ENCODE results near the gene MAP3K14.
"Not testable (repeated sequence)": the region's sequence is repeated elsewhere in the genome, so short reads cannot be mapped to it uniquely, and the experiment has no call there.

Gene MAP3K14

DNA sequence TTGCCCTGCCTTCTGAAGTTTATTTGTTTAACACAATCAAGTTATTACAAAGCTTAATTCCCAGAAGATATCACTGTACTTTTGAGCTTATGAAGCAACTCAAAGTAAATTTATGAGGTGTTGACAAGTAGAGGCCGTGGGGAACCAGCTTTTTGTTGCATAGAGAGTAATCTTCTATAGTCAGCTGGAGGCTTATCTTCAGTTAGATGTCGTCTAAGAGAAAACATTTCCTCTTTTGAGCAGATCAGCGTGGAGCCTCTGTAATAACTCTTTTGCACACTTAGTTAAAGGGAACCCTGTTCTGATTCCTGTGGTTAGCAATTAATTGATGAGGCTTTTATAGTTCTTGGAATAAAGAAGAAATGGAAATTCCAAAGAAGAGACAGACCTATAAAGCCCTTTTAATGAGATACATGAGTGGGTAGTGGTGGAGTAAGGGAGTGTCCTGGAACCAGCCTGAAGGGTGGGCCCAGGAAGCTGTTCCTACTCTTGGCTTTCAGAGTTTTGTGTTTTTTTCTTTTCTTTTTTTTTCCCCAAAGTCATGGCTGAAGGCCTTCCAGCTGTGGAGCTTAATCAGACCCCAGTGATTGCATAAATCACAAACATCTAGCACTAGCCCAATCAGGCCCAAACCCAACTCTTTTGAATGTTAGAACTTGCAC lies 28.9 kb upstream of the MAP3K14 start:
- TF ChIP-seq, protein P1, sequence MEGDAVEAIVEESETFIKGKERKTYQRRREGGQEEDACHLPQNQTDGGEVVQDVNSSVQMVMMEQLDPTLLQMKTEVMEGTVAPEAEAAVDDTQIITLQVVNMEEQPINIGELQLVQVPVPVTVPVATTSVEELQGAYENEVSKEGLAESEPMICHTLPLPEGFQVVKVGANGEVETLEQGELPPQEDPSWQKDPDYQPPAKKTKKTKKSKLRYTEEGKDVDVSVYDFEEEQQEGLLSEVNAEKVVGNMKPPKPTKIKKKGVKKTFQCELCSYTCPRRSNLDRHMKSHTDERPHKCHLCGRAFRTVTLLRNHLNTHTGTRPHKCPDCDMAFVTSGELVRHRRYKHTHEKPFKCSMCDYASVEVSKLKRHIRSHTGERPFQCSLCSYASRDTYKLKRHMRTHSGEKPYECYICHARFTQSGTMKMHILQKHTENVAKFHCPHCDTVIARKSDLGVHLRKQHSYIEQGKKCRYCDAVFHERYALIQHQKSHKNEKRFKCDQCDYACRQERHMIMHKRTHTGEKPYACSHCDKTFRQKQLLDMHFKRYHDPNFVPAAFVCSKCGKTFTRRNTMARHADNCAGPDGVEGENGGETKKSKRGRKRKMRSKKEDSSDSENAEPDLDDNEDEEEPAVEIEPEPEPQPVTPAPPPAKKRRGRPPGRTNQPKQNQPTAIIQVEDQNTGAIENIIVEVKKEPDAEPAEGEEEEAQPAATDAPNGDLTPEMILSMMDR (IDR thresholded peaks at IDR 0.05; ENCODE audit: low read depth, low read length, missing control alignments) = no peak
- DNase-seq (ENCODE audit: extremely low read depth, low read depth) = peak; percentile 59
- no peak overlapping the region for H3K4me3 ChIP-seq (replicated peaks; ENCODE audit: low read depth, low read length)

DNA sequence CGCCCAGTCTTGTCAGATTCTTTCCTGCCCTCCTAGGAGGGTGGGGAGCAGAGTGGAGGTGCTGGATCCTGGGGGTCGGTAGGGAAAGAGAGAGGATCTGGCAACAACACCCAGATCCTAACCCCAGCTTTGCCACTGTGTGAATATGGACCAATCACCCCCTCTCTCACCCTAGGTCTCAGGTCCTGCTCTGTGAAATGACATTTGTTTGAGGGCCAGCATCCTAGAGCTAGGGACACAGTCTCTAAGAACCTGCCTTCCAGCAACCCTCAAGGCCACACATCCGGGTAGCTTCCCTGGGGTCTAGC lies 28.4 kb upstream of the MAP3K14 start:
- TF ChIP-seq, protein P1 (IDR thresholded peaks at IDR 0.05; ENCODE audit: low read depth, low read length, missing control alignments) = no peak
- DNase-seq (ENCODE audit: extremely low read depth, low read depth) = no peak
- H3K4me3 ChIP-seq (replicated peaks; ENCODE audit: low read depth, low read length) = no peak overlapping the region

DNA sequence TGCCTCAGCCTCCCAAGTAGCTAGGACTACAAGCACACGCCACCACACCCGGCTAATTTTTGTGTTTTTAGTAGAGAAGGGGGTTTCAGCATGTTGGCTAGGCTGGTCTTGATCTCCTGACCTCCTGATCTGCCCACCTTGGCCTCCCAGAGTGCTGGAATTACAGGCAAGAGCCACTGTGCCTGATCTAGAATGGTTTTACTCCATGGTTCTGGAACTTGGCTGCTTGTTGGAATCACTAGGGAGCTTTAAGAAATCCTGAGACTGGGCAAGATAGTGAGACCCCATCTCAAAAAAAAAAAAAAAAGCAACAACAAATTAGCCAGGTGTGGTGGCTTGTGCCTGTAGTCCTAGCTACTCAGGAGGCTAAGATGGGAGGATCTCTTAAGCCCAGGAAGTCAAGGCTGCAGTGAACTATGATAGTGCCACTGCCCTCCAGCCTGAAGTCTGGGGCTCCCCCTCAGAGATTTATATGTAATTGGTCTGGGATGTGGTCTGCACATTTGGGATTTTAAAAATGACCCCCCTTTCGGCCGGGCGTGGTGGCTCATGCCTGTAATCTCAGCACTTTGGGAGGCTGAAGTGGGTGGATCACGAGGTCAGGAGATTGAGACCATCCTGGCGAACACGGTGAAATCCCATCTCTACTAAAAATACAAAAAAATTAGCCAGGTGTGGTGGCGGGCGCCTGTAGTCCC lies 27.3 kb upstream of the MAP3K14 start:
- not testable (repeated sequence) for DNase-seq (ENCODE audit: extremely low read depth, low read depth); H3K4me3 ChIP-seq (replicated peaks; ENCODE audit: low read depth, low read length)

DNA sequence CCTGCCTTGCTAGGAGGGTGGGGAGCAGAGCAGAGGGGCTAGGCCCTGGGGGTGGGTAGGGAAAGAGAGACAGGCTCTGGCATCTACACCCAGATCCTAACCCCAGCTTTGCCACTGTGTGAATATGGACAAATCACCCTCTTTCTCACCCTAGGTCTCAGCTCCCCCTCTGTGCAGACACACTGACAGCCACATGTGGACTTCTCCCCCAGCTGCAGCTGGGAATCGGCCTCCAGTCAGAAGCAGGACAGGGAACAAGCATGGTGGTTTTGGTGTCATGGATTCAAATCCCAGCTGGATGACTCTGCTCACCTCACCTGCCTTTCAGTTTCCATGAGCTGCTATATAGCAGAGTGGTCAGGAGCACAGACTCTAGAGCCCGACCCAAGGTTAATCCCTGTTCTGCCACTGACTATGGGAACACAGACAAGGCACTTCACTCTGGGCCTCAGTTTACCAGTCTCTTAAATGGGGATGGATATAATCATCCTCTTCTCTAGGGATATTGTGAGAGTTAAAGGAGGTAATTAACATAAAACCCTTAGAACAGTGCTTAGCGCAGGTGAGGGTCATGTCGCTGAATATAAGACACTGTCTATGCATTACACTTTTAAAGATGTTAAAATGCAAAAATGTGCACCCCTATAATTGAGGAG lies 26.2 kb upstream of the MAP3K14 start:
- H3K4me3 ChIP-seq (replicated peaks; ENCODE audit: low read depth, low read length) = no peak overlapping the region
- TF ChIP-seq, protein P1 (IDR thresholded peaks at IDR 0.05; ENCODE audit: low read depth, low read length, missing control alignments) = no peak
- DNase-seq (ENCODE audit: extremely low read depth, low read depth) = no peak

DNA sequence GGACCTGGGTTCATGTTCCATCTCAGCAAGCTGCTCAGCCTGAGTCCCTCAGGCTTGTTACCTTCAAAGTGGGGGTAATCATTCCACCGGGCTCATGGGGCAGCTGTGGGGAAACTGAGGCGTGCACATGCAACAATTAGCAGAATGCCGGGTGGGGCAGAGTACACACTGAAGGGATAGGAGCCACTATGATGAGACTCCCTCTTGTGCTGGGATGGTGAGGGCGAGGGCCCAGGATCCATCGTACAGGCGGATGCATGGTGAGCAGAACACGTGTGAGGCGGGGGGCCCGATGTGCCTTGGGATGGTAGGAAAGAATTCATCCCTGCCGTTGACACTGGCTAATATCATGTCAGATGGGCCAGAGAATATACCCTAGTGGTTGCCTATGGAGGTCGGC lies 25.5 kb upstream of the MAP3K14 start:
- DNase-seq (ENCODE audit: extremely low read depth, low read depth) = no peak
- TF ChIP-seq, protein P1 (IDR thresholded peaks at IDR 0.05; ENCODE audit: low read depth, low read length, missing control alignments) = no peak
- H3K4me3 ChIP-seq (replicated peaks; ENCODE audit: low read depth, low read length) = peak overlapping the region; percentile 29

DNA sequence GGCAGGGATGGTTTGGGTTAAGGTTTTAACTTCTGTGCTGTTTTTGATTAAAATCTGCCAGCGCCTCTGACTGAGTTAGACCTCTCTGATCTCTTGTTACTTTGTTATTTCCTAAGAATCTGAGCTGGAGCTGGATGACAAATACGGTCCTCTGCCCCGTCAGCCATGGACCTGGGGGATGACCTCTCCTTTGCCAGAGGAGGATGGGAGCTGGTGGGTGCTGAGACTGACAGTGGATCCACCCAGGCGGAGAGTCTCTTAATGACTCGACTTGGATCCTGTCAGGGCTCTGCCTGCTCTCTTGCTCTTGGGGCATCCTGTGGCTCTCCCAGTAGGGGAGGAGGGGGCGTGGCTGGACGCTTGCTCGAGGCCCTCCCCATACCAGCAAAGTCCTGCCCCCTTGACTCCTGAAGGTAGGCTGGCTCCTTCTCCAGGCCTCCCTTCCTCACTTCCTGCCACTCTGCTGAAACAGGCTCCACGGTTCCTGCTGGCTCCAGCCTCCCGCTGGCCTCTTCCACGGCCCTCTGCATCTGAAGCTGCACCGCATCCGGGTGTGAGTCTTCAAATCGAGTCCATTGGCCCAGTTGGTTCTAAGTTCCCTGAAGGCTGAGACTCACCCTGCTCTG lies 24.8 kb upstream of the MAP3K14 start:
- TF ChIP-seq, protein P1 (IDR thresholded peaks at IDR 0.05; ENCODE audit: low read depth, low read length, missing control alignments) = no peak
- DNase-seq (ENCODE audit: extremely low read depth, low read depth) = peak; percentile 88
- H3K4me3 ChIP-seq (replicated peaks; ENCODE audit: low read depth, low read length) = peak overlapping the region; percentile 29
